Measurements from ENCODE around the gene LUC7L3.
"Not testable (repeated sequence)": the region's sequence is repeated elsewhere in the genome, so short reads cannot be mapped to it uniquely, and the experiment has no call there.

The LUC7L3 gene

DNA sequence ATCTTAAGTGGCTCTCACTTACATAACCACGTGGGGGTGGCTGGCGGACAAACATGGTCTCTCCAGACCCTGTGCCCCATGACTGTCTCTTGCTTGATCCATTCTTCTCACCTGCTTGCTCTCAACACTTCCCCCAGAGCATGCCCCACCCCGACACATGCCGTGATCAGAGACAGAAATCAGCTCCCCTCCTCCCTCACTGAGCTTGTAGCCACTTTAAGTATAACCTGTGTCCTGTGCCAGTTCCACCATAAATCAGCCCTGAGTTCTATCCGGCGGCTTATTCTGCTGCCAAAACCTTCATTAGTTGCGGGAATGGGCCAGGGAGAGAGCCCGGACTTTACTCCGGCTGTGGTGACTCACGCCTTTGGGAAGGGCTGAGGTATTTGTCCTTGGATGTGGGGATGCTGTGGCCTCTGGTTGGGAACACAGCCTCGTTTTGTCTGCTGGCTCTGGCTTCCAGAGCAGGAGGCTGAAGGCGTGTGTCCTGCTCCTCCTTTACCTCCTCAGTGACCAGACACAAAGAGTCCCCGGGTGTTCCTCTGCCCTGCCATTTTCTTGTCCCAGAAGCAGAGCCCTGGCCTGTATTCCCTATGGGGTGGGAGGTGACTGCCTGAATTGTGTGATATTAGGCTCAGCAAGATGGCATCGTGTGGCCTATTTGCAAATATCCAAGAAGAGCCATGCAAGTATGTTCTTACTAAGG, 32.8 kb upstream of the LUC7L3 start:
- no peak for DNase-seq

DNA sequence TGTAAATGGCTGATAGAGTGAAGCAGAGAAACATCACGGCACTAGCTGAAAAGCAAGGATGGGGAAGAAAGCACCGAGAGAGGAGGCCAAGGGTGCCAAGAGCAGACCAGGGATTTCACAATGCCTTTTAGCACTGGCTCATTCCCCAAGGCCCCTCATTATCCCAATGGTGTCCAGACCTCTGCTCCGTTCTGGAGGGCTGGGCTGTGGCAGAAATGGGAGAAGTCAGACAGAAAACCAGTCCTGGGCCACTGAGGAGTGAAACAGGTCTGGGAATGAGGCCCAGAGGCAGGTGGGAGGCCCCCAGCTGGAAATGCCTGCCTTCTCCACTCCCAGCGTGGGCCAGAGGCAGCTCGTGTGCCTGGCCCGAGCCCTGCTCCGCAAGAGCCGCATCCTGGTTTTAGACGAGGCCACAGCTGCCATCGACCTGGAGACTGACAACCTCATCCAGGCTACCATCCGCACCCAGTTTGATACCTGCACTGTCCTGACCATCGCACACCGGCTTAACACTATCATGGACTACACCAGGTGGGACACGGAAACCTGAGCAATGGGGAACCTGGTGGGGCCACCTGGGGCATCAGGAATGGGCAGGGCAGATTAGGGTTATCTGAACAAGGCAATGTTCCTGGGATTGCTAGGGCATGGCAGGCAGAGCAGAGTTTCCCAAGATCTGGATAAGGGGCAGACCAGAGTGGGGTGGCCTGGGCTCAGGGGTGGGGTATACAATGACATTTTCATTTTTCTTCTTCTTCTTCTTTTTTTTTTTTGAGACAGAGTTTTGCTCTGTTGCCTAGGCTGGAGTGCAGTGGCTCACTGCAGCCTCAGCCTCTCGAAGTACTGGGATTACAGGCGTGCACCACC, 32.0 kb upstream of the LUC7L3 start:
- no peak for DNase-seq

DNA sequence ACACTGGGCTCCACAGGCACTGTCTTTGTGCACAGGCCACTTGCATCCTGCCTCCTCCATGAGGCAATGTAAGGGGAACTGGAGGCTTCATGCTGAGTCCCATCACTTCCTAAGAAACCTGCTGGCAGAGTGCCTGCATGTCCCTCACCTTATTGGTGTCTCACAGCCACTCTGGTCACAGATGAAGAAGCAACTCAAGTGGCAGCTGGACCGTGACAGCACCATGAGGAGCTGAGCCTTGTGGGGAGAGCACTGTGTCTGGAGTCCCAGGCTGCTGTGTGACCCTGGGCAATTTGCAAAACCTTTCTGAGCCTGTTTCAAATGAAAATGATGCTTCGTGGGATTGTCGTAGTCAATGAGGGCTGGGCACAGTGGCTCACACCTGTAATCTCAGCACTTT, 31.2 kb upstream of the LUC7L3 start:
- DNase-seq: no peak

DNA sequence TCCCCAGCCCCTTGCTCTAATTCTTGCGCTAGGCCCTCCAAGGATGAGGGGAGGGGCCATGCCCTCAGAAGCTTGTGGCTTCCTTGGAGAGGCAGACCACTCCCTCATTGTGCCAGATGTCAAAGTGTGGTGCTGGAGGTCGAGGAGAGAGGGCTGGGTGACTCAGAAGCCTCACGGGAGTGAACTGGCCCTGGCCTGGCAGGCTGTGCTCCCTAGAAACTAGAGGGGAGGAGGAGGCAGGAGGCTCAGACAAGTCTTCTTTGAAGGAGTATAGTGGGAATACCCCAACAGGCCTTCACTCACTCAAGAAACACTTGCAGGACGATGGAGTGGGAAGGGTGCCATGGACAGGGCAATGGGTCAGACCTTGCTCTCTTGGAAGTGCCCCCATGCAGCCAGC, 30.2 kb upstream of the LUC7L3 start:
- no peak for DNase-seq

DNA sequence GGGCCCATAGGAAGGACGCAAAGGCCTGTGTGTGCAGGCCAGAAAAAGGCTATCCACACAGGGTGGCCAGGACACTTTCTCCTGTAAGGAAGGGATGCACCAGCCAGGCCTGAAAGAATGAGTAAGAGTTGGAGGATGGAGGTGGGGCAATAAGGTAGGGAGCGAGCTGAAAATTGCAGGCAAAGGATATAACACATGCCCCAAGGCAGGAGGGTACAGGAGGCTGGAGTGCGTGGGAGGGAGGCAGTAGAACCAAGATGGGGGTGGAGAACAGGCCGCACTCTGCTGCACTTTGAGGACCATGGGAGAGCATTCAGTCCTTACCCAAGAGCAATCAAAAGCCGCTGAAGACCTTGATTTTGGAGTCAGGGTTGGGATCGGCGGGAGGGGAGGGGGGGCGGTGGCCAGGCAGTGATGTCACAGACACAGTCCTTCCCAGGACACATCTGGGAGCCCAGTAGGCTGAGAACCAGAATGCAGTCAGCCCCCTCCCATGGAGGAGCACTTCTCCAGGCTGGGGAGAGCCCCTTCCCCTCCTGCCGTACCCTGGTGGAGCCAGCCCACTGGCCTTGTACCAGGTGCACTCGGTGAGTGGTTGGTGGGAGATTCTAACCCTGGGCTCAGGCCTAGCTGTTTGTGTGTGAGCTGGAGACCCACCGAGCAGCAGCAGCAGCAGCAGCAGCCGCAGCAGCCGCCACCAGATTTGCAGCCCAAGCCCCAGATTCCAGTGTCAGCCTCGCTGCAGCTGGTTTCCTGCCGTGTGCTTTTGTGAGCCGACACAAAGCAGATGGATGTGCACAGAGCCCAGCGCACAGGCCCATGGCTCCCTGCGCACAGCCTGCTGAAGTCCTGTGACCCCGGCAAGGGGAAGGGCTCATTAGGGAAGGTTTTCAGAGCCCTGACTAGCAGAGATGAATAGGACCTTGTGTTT, 29.2 kb upstream of the LUC7L3 start:
- DNase-seq: no peak

DNA sequence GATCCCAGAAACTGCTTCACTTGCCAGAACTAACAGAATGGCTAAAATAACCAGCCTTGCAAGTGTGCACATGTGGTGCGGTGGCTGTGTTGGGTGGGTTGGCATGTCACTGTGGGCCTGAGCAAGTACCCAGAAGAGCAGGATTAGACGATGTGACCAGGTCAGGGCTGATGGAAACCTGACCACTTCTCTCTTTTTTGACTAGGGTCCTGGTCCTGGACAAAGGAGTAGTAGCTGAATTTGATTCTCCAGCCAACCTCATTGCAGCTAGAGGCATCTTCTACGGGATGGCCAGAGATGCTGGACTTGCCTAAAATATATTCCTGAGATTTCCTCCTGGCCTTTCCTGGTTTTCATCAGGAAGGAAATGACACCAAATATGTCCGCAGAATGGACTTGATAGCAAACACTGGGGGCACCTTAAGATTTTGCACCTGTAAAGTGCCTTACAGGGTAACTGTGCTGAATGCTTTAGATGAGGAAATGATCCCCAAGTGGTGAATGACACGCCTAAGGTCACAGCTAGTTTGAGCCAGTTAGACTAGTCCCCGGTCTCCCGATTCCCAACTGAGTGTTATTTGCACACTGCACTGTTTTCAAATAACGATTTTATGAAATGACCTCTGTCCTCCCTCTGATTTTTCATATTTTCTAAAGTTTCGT, 28.4 kb upstream of the LUC7L3 start:
- DNase-seq: no peak

DNA sequence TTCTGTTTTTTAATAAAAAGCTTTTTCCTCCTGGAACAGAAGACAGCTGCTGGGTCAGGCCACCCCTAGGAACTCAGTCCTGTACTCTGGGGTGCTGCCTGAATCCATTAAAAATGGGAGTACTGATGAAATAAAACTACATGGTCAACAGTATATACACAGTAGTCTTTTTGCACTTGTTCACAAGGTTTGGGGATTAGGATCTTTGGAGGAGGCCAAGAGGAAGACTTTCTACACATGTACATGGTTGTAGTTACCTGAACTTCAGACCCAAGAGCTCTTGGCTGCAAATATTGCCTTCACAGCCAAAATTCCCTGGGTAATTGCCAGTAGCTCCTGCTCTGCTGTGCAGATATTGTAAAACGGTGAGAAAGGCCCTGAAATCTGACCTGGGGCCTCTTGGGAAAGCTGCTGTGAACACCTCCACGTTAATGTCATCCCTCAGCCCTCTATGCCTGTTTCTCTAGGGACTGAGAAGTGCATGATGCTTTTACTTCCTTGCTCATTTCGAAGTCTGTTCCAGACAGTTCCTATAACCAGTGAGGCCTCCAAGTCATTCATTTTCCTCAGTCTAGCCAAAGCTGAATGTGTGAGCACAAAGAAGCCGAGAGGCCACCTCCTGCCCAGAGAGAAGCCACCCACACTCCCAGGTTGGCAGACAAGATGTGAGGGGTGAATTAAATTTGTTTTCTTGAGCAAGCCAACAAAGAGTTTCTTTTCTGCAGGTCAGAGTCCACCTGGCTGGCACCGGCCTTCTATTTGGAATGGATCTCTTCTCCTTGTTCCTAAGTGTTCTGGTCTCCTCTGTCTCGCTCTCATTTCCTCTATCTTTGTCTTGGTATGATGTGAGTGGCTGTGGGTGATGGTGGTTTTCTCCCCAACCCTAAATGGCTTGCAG, 27.6 kb upstream of the LUC7L3 start:
- DNase-seq: peak; percentile 34

DNA sequence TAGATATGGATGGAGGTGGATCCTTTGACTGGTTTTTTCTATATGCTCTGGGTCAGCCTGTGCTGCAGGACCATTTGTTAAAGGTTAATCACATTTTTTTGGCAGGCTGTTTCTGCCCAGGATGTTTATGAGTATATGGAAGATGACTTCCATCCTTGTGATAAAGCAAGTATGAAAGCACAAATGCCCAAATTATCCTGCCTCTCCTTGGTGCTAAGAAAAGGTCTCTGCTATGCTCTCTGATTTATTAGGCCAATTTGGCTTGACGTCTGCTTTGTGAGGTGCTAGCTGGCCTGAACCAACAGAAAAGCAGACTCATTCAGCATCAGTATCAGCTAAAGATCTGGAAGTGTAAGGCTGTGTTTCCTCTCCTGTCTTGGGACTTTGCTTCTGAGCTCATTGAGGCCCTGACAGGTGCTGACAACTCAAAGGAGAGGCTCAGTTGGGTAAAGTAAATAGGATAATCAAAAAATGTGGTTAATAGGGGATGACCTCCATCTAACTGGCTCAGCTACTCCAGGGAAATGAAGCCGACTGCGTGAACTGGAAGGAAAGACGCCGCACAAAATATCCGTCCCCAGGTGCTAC, 26.9 kb upstream of the LUC7L3 start:
- DNase-seq: no peak

DNA sequence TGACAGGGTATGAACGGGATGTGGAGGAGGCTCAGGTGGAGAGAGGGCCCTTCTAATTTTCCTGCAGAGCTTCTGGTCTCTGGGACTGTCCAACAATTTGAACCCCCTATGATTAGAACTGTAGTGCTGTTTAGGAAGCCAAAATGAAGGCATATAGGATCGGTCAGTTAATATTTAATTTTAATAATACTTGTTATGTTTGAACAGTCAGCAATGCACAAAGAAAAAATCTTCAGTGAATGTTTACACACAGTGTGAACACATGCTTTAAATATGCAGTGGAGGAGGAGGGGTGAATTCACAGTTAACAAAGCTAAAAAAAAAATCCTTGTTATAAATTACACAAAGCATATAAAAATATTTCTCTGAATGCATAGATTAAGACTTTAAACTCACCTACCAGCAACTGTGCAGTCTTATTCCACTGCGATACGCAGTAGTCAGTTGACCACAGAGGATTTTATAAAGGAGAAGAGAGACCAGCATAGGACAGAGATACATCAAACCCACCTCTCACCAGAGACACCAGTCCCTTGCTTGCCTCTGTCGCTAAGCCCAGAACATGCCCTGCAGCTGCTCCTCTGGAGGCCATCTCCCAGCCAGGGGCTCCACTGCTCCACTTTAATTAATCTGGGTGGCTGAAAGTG, 26.2 kb upstream of the LUC7L3 start:
- no peak for DNase-seq

DNA sequence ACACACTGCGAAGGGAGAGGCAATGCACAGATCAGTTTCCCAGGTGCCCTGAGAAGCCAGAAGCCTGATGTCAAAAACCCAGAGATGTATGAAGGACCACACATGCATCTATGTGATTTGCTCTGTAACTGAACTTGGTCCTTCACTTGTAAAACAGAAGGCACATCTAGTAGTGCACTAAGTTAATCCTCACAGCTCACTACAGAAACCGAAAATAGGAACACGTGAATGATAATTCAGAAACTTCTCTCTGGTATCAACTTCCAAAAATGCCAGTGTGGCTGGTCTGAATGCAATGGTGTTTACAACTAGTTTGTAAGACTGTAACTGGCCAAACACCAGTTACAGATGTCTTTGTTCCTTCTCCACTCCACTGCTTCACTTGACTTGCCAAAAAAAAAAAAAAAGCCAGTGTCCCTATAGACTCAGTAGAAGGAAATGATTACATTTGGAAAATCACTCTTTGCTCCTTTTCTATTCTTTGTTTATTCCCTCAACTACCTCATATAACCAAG, 23.0 kb upstream of the LUC7L3 start:
- DNase-seq: no peak

DNA sequence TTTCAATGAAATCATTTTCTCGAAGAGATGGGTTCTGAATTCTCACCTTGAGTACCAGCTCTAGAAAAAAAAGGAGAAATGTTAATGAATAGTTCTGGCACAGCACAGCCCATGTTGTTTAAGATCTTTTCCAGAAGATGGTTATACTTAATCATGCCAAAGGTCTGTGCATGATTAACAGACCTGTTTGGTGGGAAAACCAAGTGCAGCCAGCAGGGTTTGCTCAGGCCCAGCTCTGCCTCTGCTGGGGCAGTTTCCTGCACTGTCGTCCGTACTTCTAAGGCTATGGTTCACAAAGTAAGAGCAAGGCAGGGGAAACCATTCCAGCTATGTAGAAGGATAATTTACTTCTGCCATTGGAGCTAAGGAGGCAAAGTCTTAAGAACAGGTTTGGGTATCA, 22.3 kb upstream of the LUC7L3 start:
- DNase-seq: no peak

DNA sequence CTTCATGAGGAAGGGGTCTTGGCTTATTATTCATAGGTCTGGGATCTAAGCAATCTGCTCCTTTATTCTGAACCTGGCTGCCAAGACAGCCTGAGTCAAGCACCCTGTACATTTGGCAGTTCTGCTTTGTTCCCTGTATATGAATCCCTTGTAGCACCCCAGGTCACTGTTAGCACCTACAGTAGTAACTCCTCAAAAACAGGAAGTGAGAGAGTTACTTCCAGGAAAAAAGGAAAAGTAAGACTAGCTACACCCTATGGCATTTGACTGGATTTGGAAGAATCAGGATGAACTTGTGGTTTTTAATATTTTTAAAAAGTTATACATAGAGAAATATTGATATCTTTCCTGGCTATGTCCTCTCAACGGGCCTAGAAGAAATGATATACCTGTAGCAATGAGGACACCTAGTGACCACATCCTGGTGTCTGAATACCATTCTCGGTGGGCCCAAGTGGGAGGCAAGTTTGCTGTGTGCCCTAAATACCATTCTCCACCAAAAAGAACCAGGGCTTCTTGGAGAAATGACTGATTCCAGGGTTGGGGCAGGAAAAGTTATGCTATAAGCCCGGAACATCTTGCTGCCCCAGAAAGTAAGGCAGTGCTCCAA, 21.6 kb upstream of the LUC7L3 start:
- DNase-seq: no peak

DNA sequence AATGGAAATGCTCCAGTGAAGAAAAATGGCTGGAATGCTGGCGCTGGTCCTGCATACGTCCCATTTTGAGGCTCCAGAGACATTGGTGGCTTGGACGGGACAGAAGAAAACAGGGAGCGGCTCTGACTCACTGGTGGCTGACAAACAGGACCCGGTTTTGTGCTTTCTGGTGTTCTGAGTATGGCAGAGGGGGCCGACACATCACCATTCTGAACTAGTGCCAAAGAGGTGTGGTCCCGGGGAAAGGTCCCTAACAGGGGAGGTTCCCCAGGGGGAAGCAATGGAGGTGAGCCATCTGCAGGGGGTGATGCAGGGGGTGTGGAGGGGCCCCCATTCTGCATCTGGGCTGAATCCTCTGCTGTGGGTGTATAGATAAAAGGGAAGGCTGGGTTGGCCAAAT, 20.0 kb upstream of the LUC7L3 start:
- DNase-seq: no peak

DNA sequence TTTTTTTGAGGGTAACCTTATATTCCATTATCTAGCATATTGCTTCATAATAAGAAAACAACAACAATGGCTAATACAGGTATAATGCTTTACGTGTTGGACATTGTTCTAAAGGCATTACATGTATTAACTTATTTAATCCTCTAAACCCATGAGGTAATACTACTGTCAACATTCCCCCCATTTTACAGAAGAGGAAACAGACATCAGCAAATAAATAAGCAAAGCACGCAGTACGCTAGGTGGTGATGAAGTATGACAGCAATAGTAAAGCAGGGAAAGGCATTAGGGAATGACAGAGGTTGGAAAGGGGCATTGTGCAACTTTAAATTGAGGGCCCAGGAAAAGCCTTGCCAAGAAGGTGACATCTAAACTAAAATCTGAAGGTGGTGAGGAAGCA, 16.2 kb upstream of the LUC7L3 start:
- no peak for DNase-seq

DNA sequence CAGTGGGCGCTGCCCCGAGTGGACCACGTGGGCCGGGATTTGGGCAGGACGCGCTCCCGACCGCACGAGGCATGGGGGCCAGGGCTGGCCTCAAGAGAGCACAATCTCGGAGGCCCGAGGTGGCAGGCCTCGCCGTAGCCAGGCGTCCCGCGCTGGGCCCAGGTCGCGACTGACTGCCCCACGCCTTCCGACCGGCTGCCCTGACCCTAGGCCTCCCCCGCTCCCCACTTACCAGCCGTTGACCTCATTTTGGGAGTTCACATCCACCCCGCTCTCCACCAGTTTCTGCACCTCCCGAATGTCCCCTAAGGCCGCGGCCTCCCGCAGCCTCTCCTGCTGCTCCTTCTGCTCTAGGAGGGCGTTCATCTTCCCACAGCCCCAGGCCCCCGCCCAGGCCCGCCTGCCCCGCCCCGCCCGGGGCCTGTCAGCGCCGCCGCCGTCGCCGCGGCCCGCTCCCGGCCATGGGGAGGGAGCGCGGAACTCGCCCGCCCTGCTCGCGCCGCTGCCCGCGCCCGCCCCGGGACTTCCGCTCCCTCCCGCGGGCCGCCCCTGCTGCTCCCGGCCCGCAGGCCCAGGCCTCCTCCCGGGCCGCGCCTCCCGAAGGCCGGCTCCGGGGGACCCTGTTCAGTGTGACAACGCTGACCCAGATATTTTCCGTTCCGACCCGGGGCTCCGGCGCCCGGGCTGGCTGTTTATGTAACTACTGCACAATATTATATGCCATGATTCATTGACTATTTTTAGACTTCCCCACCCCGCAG, 11.9 kb upstream of the LUC7L3 start, which contains the start of gene ANKRD40:
TSS of gene ANKRD40 (minus strand) at position 626 of the 761 bp plus-strand sequence. CDS start at position 366, 260 bp downstream.
- DNase-seq: peak; percentile 91

DNA sequence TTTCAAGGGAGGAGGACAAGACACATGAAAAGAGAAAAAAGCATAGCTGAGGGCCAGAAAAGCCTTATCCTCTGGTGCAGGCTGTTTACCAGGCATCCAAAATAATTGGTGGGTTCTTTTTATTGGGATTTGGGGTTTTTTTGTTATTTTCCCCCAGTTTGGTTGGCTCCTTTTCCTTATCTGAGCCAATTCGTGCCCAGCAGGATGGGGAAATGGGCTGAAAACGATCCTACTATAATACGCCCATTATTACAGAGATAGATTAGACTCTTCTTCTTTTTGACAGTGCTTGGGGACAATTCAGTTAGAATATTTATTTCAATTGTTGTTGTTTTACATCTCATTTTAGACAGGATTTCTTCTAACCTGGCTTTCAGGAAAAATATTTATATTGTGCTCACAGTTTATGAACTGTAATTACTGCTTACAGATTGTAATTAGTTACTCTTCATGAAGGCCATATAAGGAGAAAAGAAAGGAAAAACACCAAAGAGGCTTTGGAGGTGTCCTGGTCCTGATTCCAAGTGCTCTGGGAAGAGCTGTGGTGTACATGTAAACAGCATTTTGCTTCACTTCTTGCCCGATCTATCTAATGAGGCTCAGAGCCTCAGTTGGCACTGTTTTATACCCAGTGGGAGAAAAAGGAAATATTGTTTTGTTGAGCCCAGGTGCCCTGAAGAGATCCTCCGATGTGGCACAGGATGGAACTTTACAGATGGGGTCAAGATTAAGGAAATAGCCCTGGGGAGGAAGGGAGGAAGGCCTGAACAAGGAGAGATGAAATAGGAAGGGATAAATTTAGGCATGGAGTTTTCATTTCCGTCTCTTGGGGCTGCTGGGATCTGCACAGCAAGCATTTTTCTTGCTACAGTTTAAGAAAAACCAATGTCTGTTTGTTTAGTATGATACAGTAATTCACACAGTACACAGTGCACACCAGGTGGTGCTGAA, 11.1 kb upstream of the LUC7L3 start:
- DNase-seq: no peak

DNA sequence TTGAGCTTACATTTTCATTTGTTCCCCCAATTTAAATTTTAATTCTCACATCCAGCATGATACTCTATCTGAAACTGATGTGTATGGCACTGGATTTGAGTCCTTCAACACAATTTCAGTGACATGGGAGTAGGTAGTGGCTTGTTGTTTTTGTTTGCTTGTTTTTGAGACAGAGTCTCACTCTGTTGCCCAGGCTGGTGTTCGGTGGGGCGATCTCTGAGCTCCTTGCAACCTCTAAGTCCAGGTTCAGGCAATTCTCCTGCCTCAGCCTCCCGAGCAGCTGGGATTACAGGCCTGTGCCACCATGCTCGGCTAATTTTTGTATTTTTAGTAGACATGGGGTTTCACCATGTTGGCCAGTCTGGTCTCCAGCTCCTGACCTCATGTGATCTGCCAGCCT, 10.3 kb upstream of the LUC7L3 start:
- DNase-seq: not testable (repeated sequence)

DNA sequence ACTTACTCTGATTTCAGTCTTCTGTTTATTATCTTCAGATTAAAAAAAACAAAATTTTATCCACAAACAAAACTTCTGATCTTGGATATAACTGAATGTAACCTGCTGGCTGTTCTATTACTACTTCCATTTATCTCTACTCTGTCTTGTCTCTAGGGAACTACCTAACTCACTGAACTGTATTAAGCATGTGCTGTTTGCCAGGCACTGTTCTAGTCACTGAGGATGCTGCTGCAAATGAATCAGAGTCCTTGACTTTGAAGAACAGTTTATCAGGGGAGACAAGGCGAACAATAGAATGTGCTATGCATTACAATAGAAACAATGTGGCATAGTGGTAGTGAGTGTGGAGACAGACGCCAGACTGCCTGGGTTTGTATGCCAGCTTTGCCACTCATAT, 9.4 kb upstream of the LUC7L3 start:
- no peak for DNase-seq
